GM23248 (cell line): ENCODE measurements around the gene SUPT5H.

Experiments used
- EZH2 ChIP-seq: fragments of 200-600 bp; sonication (generic); IDR thresholded peaks from 2 replicates; pipeline ENCODE4 v1.6.1; 2018; ENCODE audit warnings: antibody characterized with exemption, mild to moderate bottlenecking; ENCODE audit not compliant: insufficient read depth, poor library complexity, severe bottlenecking
- EZH2phosphoT487 ChIP-seq: fragments of 200-600 bp; sonication (generic); IDR thresholded peaks from 2 replicates; pipeline ENCODE4 v1.6.1; 2018; ENCODE audit warnings: antibody characterized with exemption, moderate library complexity, mild to moderate bottlenecking, low read depth; ENCODE audit not compliant: insufficient read depth

GRCh38 chr19:39423258-39424086 is 21.9 kb upstream of the SUPT5H start:
- TF ChIP-seq EZH2 (no peak), EZH2phosphoT487 (no peak)
